ENCODE measurements around the gene TUNAR.

- TF ChIP-seq CTCF (conservative IDR thresholded peaks at IDR 0.05; ENCODE audit: low read depth in 2 of 2) = no peak
- no peak for TF ChIP-seq CREB1 (CRISPR knock-in tag; IDR thresholded peaks at IDR 0.05; ENCODE audit: low read depth)
- no peak for TF ChIP-seq EZH2phosphoT487 (IDR thresholded peaks at IDR 0.05; ENCODE audit: unreplicated experiment)
- no peak for TF ChIP-seq REST (IDR thresholded peaks at IDR 0.05; ENCODE audit: unreplicated experiment)
- TF ChIP-seq POLR2AphosphoS5 (IDR thresholded peaks at IDR 0.05; ENCODE audit: low read depth) = no peak
- TF ChIP-seq ZNF462 (CRISPR knock-in tag; IDR thresholded peaks at IDR 0.05) = no peak
- TF ChIP-seq ETS1 (IDR thresholded peaks at IDR 0.05) = no peak
- no peak for TF ChIP-seq ZNF331 (CRISPR knock-in tag; IDR thresholded peaks at IDR 0.05; ENCODE audit: low read depth)
- no peak for TF ChIP-seq EZH2 (IDR thresholded peaks at IDR 0.05; ENCODE audit: low read depth, unreplicated experiment)
- TF ChIP-seq JUNB (IDR thresholded peaks at IDR 0.05; ENCODE audit: unreplicated experiment) = no peak
- TF ChIP-seq STAT1 (IDR thresholded peaks at IDR 0.05; ENCODE audit: unreplicated experiment) = no peak
Observed at GRCh38 chr14:95889236-95889979, 12.8 kb downstream of the TUNAR start.
